ENCODE results near the gene CAGE1.

The CAGE1 gene

DNA sequence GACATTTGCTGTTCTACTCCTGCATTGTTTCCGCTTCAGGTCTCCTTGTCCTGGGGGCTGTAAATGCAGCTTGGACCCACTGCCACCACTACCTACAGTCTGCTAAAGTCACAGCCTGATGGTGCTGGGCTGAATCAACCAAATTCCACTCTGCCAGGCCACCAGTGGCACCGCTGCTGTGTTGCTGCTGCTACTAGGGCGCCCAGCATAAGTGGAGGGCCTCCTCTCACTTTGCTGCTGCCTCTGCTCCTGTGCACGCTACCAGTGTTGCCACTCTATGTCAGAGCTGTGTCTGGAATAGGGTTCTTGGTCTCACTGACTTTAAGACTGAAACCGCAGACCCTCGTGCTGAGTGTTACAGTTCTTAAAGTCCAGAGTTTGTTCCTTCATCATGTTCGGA lies 75.1 kb downstream of the CAGE1 start:
- TF ChIP-seq CTCF (IDR thresholded peaks at IDR 0.05) (no peak), ZFX (IDR thresholded peaks at IDR 0.05; ENCODE audit: borderline replicate concordance) (no peak)
- no peak overlapping the region for H3K27ac ChIP-seq

GRCh38 chr6:7313505-7314165 lies 75.9 kb downstream of the CAGE1 start:
- H3K27ac ChIP-seq = peak overlapping the region; percentile 88

GRCh38 chr6:7312616-7313504 lies 76.7 kb downstream of the CAGE1 start, which contains the start of gene SSR1:
Gene SSR1, minus strand, starts transcription at chr6:7313199. Its CDS starts 79 bp downstream, at chr6:7313120.
- TF ChIP-seq CTCF (IDR thresholded peaks at IDR 0.05) (no peak), ZFX (IDR thresholded peaks at IDR 0.05; ENCODE audit: borderline replicate concordance) (no peak)
- peak within 1 kb of the TSS; percentile 88 for H3K27ac ChIP-seq

More at GRCh38 chr6:7313505-7314165, 75.9 kb downstream of the CAGE1 start:
- TF ChIP-seq ZFX (IDR thresholded peaks at IDR 0.05; ENCODE audit: borderline replicate concordance) (no peak), CTCF (IDR thresholded peaks at IDR 0.05) (no peak)

- no peak for TF ChIP-seq ZFX (IDR thresholded peaks at IDR 0.05; ENCODE audit: borderline replicate concordance)
- no peak for TF ChIP-seq CTCF (IDR thresholded peaks at IDR 0.05)
- H3K27ac ChIP-seq = peak overlapping the region; percentile 88
These were observed 77.5 kb downstream of the CAGE1 start for GRCh38 chr6:7311917-7312615.

DNA sequence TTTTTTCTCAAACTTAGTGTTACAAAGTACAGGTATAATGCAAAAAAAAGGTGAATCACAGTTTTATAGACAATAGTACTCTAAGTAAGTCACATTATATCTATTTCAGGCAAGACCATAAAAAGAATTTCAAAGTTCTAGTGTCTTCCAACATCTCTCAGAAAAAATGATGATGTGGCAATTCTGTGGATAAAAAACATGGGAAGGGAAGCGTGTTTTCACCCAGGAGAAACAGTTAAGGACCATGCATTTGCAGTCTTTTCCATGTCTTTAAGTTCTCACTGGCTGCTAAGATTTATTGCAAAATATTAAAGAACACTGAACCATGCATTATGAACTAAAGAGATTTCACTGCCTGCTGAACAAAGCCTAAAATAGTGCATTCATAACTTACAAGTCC lies 78.4 kb downstream of the CAGE1 start:
- no peak for TF ChIP-seq ZFX (IDR thresholded peaks at IDR 0.05; ENCODE audit: borderline replicate concordance)
- TF ChIP-seq CTCF (IDR thresholded peaks at IDR 0.05) = no peak
- H3K27ac ChIP-seq = no peak overlapping the region

DNA sequence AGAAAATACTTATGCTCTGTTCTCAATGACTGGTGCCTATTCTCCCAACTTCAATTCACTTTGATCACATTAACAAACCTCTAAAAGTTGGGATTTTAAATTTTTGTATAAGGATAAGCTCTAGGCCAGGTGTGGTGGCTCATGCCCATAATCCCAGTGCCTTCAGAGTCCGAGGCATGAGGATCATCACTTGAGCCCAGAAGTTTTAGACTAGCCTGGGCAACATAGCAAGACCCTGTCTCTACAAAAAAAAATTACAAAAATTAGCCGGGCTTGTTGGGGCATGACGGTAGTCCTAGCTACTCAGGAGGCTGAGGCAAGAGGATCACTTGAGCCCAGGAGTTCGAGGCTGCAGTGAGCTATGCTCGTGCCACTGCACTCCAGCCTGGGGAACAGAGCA lies 80.5 kb downstream of the CAGE1 start:
- H3K27ac ChIP-seq = no peak overlapping the region
- TF ChIP-seq CTCF (IDR thresholded peaks at IDR 0.05) (no peak), ZFX (IDR thresholded peaks at IDR 0.05; ENCODE audit: borderline replicate concordance) (no peak)
